Activated naive CD8-positive, alpha-beta T cell treated with anti-CD3 and anti-CD28 coated beads for 36 hours (primary cell): Measurements from ENCODE around the gene STX19. TPM values are rescaled to one million over a fixed set of nuclear protein-coding genes. Genes with fewer than 3 reads are reported as not detected.
"Not testable (repeated sequence)": the region's sequence is repeated elsewhere in the genome, so short reads cannot be mapped to it uniquely, and the experiment has no call there.

ENCODE experiments used
- DNase-seq: peaks from one replicate; pipeline ENCODE4 v3.0.0; 2021
- H3K27ac Mint-ChIP-seq: one replicate; pipeline ENCODE4 v1.8.0; 2022; ENCODE audit warnings: mild to moderate bottlenecking, moderate library complexity, mixed read lengths
- H3K27me3 Mint-ChIP-seq: one replicate; pipeline ENCODE4 v1.8.0; 2022; ENCODE audit warnings: mild to moderate bottlenecking, mixed read lengths
- H3K36me3 Mint-ChIP-seq: one replicate; pipeline ENCODE4 v1.8.0; 2021; ENCODE audit warnings: mild to moderate bottlenecking, mixed read lengths
- H3K4me1 Mint-ChIP-seq: one replicate; pipeline ENCODE4 v1.8.0; 2021; ENCODE audit warnings: mixed read lengths
- H3K4me3 Mint-ChIP-seq: one replicate; pipeline ENCODE4 v1.8.0; 2022; ENCODE audit warnings: mild to moderate bottlenecking, moderate library complexity, mixed read lengths
- H3K9me3 Mint-ChIP-seq: one replicate; pipeline ENCODE4 v1.8.0; 2022; ENCODE audit warnings: mixed read lengths
- total RNA-seq, 2 experiments: library from RNA; stranded (reverse); gene quantifications; one replicate each; pipeline ENCODE4 v1.2.3, GENCODE V29; 2021

STX19 gene
- total RNA-seq, 2 experiments from 2014 or later: not detected

DNA sequence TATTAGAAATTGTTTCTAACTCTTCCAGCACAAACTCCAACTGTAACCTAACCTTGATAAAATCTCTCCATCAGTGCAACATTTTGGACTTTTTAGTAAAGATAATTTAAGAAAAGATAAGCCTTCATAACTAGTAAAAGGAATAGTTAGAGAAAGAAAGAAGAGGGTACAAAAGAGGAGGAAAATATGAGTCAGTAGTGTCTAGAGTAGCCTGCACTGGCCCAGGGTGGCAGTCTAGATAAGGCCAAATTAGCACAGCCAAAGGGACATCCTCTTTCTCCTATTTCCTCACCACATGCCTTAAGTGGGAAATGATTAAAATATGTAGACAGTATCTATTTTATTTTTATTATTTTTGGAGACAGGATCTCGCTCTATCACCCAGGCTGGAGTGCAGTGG lies 58.4 kb downstream of the STX19 start:
- DNase-seq: no peak
- Mint-ChIP-seq H3K4me3 (no peak overlapping the region), H3K36me3 (no peaks in the 10 kb centered on the region), H3K4me1 (peaks cover 11% of the 10 kb centered on the region), H3K27ac (no peak overlapping the region), H3K9me3 (no peaks in the 10 kb centered on the region), H3K27me3 (peaks cover 24% of the 10 kb centered on the region)

DNA sequence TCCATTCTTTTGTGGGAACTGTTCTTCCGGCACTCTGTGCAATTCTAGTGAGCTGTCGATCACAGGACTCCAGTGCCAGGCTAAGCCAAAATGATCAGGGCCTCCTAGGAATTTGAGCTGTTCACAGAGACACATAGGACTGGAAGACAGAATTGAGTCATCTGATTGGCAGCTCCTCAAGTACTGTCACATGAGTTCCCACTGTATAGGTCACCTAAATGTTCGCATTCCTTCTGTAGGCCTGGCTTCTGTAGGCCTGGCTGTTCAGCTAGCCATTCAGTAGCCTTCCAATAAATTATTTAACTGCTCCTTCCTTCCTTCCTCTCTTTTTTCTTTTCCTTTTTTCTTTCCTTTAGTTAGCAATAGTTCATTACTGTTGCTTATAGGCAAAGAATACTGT lies 59.0 kb downstream of the STX19 start:
- DNase-seq: no peak
- no peak overlapping the region for H3K4me3 Mint-ChIP-seq
- H3K36me3 Mint-ChIP-seq: no peaks in the 10 kb centered on the region
- H3K27ac Mint-ChIP-seq: no peak overlapping the region
- no peaks in the 10 kb centered on the region for H3K9me3 Mint-ChIP-seq
- peaks cover 28% of the 10 kb centered on the region for H3K27me3 Mint-ChIP-seq
- peaks cover 11% of the 10 kb centered on the region for H3K4me1 Mint-ChIP-seq

DNA sequence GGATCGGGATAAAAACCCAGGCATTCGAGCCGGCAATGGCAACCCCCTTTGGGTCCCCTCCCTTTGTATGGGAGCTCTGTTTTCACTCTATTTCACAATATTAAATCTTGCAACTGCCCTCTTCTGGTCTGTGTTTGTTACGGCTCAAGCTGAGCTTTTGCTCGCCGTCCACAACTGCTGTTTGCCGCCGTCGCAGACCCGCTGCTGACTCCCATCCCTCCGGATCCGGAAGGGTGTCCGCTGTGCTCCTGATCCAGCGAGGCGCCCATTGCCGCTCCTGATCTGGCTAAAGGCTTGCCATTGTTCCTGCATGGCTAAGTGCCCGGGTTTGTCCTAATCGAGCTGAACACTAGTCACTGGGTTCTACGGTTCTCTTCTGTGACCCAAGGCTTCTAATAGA lies 63.3 kb downstream of the STX19 start:
- not testable (repeated sequence) for H3K36me3 Mint-ChIP-seq, H3K27me3 Mint-ChIP-seq, DNase-seq, H3K27ac Mint-ChIP-seq, H3K9me3 Mint-ChIP-seq, H3K4me1 Mint-ChIP-seq, H3K4me3 Mint-ChIP-seq

Other genes starting within 250 kb of the STX19 start
- under 1 TPM; 0.32 to 0.43 TPM for gene PROS1, start 54.7 kb downstream of the STX19 start, total RNA-seq
- 10 to 100 TPM; 10.5 to 10.7 TPM for gene ARL13B, start 48.4 kb downstream of the STX19 start, total RNA-seq
- 1 to 10 TPM; 6.6 to 7.1 TPM for gene DHFR2, start 34.3 kb upstream of the STX19 start, total RNA-seq
- 10 to 100 TPM; 13.2 to 13.5 TPM for gene NSUN3, start 34.5 kb upstream of the STX19 start, total RNA-seq